ENCODE data around the gene ETHE1.
"Not testable (repeated sequence)": the region's sequence is repeated elsewhere in the genome, so short reads cannot be mapped to it uniquely, and the experiment has no call there.

ETHE1 gene

GRCh38 chr19:43552198-43552450 is 25.1 kb upstream of the ETHE1 start:
- no peak overlapping the region for H3K4me3 ChIP-seq (ENCODE audit: low read depth, low read length)
- TF ChIP-seq CTCF (IDR thresholded peaks at IDR 0.05; ENCODE audit: insufficient read depth, low read depth, low read length, missing control alignments): no peak
- DNase-seq (ENCODE audit: low read depth): no peak

- DNase-seq (ENCODE audit: low read depth): no peak
Observed at GRCh38 chr19:43551399-43552197, 24.6 kb upstream of the ETHE1 start.

GRCh38 chr19:43548706-43549105 is 21.7 kb upstream of the ETHE1 start:
- H3K4me3 ChIP-seq (ENCODE audit: low read depth, low read length): no peak overlapping the region
- TF ChIP-seq CTCF (IDR thresholded peaks at IDR 0.05; ENCODE audit: insufficient read depth, low read depth, low read length, missing control alignments): no peak
- DNase-seq (ENCODE audit: low read depth): no peak

More at GRCh38 chr19:43551399-43552197, 24.6 kb upstream of the ETHE1 start:
- no peak overlapping the region for H3K4me3 ChIP-seq (ENCODE audit: low read depth, low read length)
- no peak for TF ChIP-seq CTCF (IDR thresholded peaks at IDR 0.05; ENCODE audit: insufficient read depth, low read depth, low read length, missing control alignments)

- not testable (repeated sequence) for H3K4me3 ChIP-seq (ENCODE audit: low read depth, low read length); DNase-seq (ENCODE audit: low read depth)
Observed at GRCh38 chr19:43547926-43548325, 20.9 kb upstream of the ETHE1 start.

GRCh38 chr19:43546581-43546980 is 19.6 kb upstream of the ETHE1 start:
- no peak overlapping the region for H3K4me3 ChIP-seq (ENCODE audit: low read depth, low read length)
- no peak for TF ChIP-seq CTCF (IDR thresholded peaks at IDR 0.05; ENCODE audit: insufficient read depth, low read depth, low read length, missing control alignments)
- DNase-seq (ENCODE audit: low read depth): no peak

- no peak for TF ChIP-seq CTCF (IDR thresholded peaks at IDR 0.05; ENCODE audit: insufficient read depth, low read depth, low read length, missing control alignments)
- no peak for DNase-seq (ENCODE audit: low read depth)
- H3K4me3 ChIP-seq (ENCODE audit: low read depth, low read length): no peak overlapping the region
Observed at GRCh38 chr19:43545981-43546380, 19.0 kb upstream of the ETHE1 start.

GRCh38 chr19:43545276-43545675 is 18.3 kb upstream of the ETHE1 start:
- no peak overlapping the region for H3K4me3 ChIP-seq (ENCODE audit: low read depth, low read length)
- DNase-seq (ENCODE audit: low read depth): no peak
- no peak for TF ChIP-seq CTCF (IDR thresholded peaks at IDR 0.05; ENCODE audit: insufficient read depth, low read depth, low read length, missing control alignments)
